Liver (tissue), 9 donors: Measurements from ENCODE around the gene ZNF618. TPM values are rescaled to one million over a fixed set of nuclear protein-coding genes. Genes with fewer than 3 reads are reported as not detected.

Experiments
- DNase-seq: peaks from one replicate; pipeline ENCODE4 v3.0.0-alpha.2; 2017; ENCODE audit warnings: low spot score
- H3K27ac ChIP-seq, 2 donors: one replicate each; pipeline ENCODE4 v1.7.0; 2013; ENCODE audit warnings: inconsistent platforms in 2 of 2, low read length in 2 of 2, control low read depth in 1 of 2, low read depth in 1 of 2, mild to moderate bottlenecking in 1 of 2
- H3K27me3 ChIP-seq, 4 donors: one replicate each; pipeline versions ENCODE4 v1.6.1 to v1.7.0; 2013; ENCODE audit warnings: low read length in 3 of 4, inconsistent platforms in 1 of 4, mild to moderate bottlenecking in 1 of 4, moderate library complexity in 1 of 4; ENCODE audit not compliant: control insufficient read depth in 4 of 4, insufficient read depth in 4 of 4
- H3K36me3 ChIP-seq, 4 donors: one replicate each; pipeline versions ENCODE4 v1.6.1 to v1.7.0; 2013; ENCODE audit warnings: low read length in 3 of 4, mild to moderate bottlenecking in 3 of 4, low read depth in 1 of 4, moderate library complexity in 1 of 4; ENCODE audit not compliant: control insufficient read depth in 4 of 4, insufficient read depth in 3 of 4
- H3K4me1 ChIP-seq, 4 donors: one replicate each; pipeline versions ENCODE4 v1.6.1 to v1.7.0; 2013; ENCODE audit warnings: low read length in 3 of 4, mild to moderate bottlenecking in 3 of 4, moderate library complexity in 1 of 4; ENCODE audit not compliant: control insufficient read depth in 4 of 4, insufficient read depth in 4 of 4
- H3K4me3 ChIP-seq, 3 donors: one replicate each; pipeline versions ENCODE4 v1.6.1 to v1.7.0; 2013; ENCODE audit warnings: low read length in 3 of 3, control low read depth in 1 of 3, low read depth in 1 of 3, mild to moderate bottlenecking in 1 of 3
- H3K9ac ChIP-seq, 2 donors: one replicate each; pipeline ENCODE4 v1.7.0; 2013; ENCODE audit warnings: low read length in 2 of 2, mild to moderate bottlenecking in 2 of 2, moderate library complexity in 2 of 2, control low read depth in 1 of 2, low read depth in 1 of 2
- H3K9me3 ChIP-seq, 4 donors: one replicate each; pipeline versions ENCODE4 v1.6.1 to v1.7.0; 2013; ENCODE audit warnings: low read length in 3 of 4; ENCODE audit not compliant: control insufficient read depth in 4 of 4
- ATF3 ChIP-seq: IDR thresholded peaks from 2 replicates; pipeline ENCODE4 v1.6.1; 2016; ENCODE audit warnings: antibody characterized with exemption
- EGR1 ChIP-seq, 2 donors: IDR thresholded peaks; 2 replicates each; pipeline ENCODE4 v1.6.1; 2016 to 2018; ENCODE audit warnings: antibody characterized with exemption in 2 of 2, low read depth in 2 of 2
- FOXA1 ChIP-seq: IDR thresholded peaks from 2 replicates; pipeline ENCODE4 v1.6.1; 2016; ENCODE audit warnings: antibody characterized with exemption
- HNF4A ChIP-seq, 2 donors: conservative IDR thresholded peaks; 2 replicates each; pipeline ENCODE4 v1.6.1; 2016; ENCODE audit warnings: antibody characterized with exemption in 2 of 2, mild to moderate bottlenecking in 2 of 2
- JUND ChIP-seq, 2 donors: IDR thresholded peaks; 2 replicates each; pipeline ENCODE4 v1.6.1; 2016; ENCODE audit warnings: antibody characterized with exemption in 2 of 2
- NR2F2 ChIP-seq: IDR thresholded peaks from 2 replicates; pipeline ENCODE4 v1.6.1; 2016; ENCODE audit warnings: antibody characterized with exemption
- RAD21 ChIP-seq, 2 donors: IDR thresholded peaks; 2 replicates each; pipeline ENCODE4 v1.6.1; 2016; ENCODE audit warnings: antibody characterized with exemption in 2 of 2, mild to moderate bottlenecking in 2 of 2
- REST ChIP-seq: IDR thresholded peaks from 2 replicates; pipeline ENCODE4 v1.6.1; 2016; ENCODE audit warnings: antibody characterized with exemption, mild to moderate bottlenecking
- RXRA ChIP-seq, 2 donors: IDR thresholded peaks; 2 replicates each; pipeline ENCODE4 v1.6.1; 2017 to 2018; ENCODE audit warnings: antibody characterized with exemption in 2 of 2, mild to moderate bottlenecking in 1 of 2
- YY1 ChIP-seq: IDR thresholded peaks from 2 replicates; pipeline ENCODE4 v1.6.1; 2016; ENCODE audit warnings: antibody characterized with exemption, mild to moderate bottlenecking
- ZBTB33 ChIP-seq: IDR thresholded peaks from 2 replicates; pipeline ENCODE4 v1.6.1; 2016; ENCODE audit warnings: antibody characterized with exemption
- WGBS: extraction: QIAGEN DNeasy Blood & Tissue Kit; methylation state at CpG from one replicate; pipeline ENCODE4 v1.1.7; 2013; 5-methylcytosine and 5-hydroxymethylcytosine counted together
- polyA plus RNA-seq, 2 donors: library from polyadenylated mRNA; stranded (reverse) in 1 of 2; unstranded in 1 of 2; fragments of 200-250 nt in 1 of 2; fragments of >200 nt in 1 of 2; fragmentation: Nextera tagmentation in 1 of 2; extraction: Ambion mirVana in 1 of 2; gene quantifications; one replicate each; pipeline versions ENCODE4 v1.2.1 to v1.2.3, GENCODE V29; 2013 to 2015
- total RNA-seq, 2 donors: library from RNA; depleted of rRNA; stranded (reverse); fragments of >200 nt; gene quantifications; one replicate each; pipeline ENCODE4 v1.2.3, GENCODE V29; 2014
- TF ChIP-seq, protein P1 (sequence below): fragments of 150-350 bp; IDR thresholded peaks from 2 replicates; pipeline ENCODE4 v1.5.1; 2017; ENCODE audit warnings: improper control_type of control experiment, low read depth, low read length; ENCODE audit not compliant: missing input control
- donor health status: healthy.
- donor health status: healthy.
- donor health status: healthy.
- donor health status: healthy.
- donor health status: healthy.

ZNF618 gene
- total and polyA plus RNA-seq, 4 donors: 2.2 to 6.5 (median 3.7) TPM

GRCh38 chr9:113946496-113947115 is 70.5 kb downstream of the ZNF618 start:
- Histone ChIP-seq H3K4me1 (peaks cover 0 to 6% (median 3%) of the 10 kb centered on the region in 4 donors), H3K9me3 (no peaks in the 10 kb centered on the region), H3K36me3 (no peaks in the 10 kb centered on the region), H3K4me3 (no peak overlapping the region), H3K9ac (no peak overlapping the region), H3K27ac (no peak overlapping the region), H3K27me3 (no peaks in the 10 kb centered on the region)
- DNase-seq: no peak
- TF ChIP-seq ATF3 (no peak), EGR1 (IDR thresholded peaks at IDR 0.05; ENCODE audit: low read depth in 2 of 2) (no peak)
- 96% methylated on average over 11 of the region's 11 CpGs for WGBS

- TF ChIP-seq RAD21 (IDR thresholded peaks at IDR 0.05) (no peak), YY1 (no peak), ATF3 (no peak), RXRA (IDR thresholded peaks at IDR 0.05) (no peak), JUND (IDR thresholded peaks at IDR 0.05) (no peak), HNF4A (conservative IDR thresholded peaks at IDR 0.05) (no peak), ZBTB33 (no peak), NR2F2 (no peak), REST (no peak), FOXA1 (no peak)
- TF ChIP-seq, protein P1, sequence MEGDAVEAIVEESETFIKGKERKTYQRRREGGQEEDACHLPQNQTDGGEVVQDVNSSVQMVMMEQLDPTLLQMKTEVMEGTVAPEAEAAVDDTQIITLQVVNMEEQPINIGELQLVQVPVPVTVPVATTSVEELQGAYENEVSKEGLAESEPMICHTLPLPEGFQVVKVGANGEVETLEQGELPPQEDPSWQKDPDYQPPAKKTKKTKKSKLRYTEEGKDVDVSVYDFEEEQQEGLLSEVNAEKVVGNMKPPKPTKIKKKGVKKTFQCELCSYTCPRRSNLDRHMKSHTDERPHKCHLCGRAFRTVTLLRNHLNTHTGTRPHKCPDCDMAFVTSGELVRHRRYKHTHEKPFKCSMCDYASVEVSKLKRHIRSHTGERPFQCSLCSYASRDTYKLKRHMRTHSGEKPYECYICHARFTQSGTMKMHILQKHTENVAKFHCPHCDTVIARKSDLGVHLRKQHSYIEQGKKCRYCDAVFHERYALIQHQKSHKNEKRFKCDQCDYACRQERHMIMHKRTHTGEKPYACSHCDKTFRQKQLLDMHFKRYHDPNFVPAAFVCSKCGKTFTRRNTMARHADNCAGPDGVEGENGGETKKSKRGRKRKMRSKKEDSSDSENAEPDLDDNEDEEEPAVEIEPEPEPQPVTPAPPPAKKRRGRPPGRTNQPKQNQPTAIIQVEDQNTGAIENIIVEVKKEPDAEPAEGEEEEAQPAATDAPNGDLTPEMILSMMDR: no peak
- WGBS: 92% methylated on average over 8 of the region's 8 CpGs
- no peak overlapping the region for H3K9ac ChIP-seq
- no peak for DNase-seq
- no peak overlapping the region for H3K27ac ChIP-seq
- no peaks in the 10 kb centered on the region for H3K36me3 ChIP-seq
- H3K4me3 ChIP-seq: no peak overlapping the region
- H3K4me1 ChIP-seq: peaks cover 0 to 6% (median 3%) of the 10 kb centered on the region in 4 donors
- H3K9me3 ChIP-seq: no peaks in the 10 kb centered on the region
- no peaks in the 10 kb centered on the region for H3K27me3 ChIP-seq
Observed at GRCh38 chr9:113947941-113948340, 71.8 kb downstream of the ZNF618 start.
